Bronchial epithelial cell (primary cell): ENCODE measurements around the gene TAF3. TPM values are rescaled to one million over a fixed set of nuclear protein-coding genes. Genes with fewer than 3 reads are reported as not detected.

ENCODE experiments used
- DNase-seq: peaks from one replicate; pipeline ENCODE4 v3.0.0-alpha.2; 2010; ENCODE audit warnings: low read depth
- FAIRE-seq: peaks from 2 replicates; lab custom pipeline; 2011; peaks lifted over from hg19 to GRCh38; lab: Jason Lieb, UNC
- H3K27me3 ChIP-seq: 2 replicates; pipeline ENCODE4 v1.5.1; 2011; ENCODE audit warnings: low read length; ENCODE audit not compliant: control insufficient read depth, insufficient read depth
- H3K36me3 ChIP-seq: 2 replicates; pipeline ENCODE4 v1.5.1; 2011; ENCODE audit warnings: low read length; ENCODE audit not compliant: control insufficient read depth, insufficient read depth
- H3K4me3 ChIP-seq: 2 replicates; pipeline ENCODE4 v1.5.1; 2011; ENCODE audit warnings: mild to moderate bottlenecking, low read depth, low read length, control low read depth
- total RNA-seq: library from RNA; depleted of rRNA; stranded (reverse); fragments of >200 nt; gene quantifications from 2 replicates; pipeline ENCODE4 v1.2.1, GENCODE V29; 2014
- TF ChIP-seq, protein P1 (sequence below): IDR thresholded peaks from 2 replicates; pipeline ENCODE4 v1.5.1; 2011; ENCODE audit warnings: mild to moderate bottlenecking, moderate library complexity, low read length, control low read depth, inconsistent platforms; ENCODE audit not compliant: insufficient read depth, severe bottlenecking

Gene TAF3
- total RNA-seq, 1 donor from 2014 or later: 1.3 TPM

DNA sequence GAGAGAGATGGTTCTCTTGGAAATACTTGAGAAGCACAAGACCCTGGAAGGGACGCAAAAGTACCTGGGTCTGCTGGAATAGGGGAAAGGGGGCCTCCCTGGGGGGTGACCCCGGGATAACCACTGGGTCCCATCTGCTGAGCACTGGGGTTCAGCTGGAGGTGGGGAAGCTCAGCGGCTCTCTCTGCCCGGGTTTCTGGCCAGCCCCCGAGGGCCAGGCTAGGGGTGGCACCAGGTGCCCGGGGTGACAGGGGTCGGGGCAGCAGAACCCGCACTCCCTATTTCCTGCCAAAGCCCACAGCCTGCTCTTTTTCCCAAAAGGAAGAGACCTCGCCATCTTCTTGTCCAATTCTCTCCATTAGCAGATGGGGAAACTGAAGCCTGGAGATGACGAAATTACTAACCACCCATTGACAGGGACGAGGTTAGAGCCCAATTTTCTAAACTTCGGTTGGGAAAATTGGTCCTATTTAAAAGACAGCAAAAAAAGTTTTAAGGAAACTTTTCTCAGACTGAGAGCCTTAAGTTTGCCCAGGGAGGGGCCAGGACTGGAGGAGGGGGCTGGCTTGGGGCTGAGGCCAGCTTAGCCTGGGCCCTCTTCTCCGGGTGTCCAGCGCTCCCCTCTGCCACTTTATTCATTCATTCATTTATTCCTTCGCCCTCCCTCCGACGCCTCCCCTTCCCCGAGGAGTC lies 218.3 kb downstream of the TAF3 start:
- H3K27me3 ChIP-seq: peaks cover 61% of the 10 kb centered on the region
- no peak overlapping the region for H3K4me3 ChIP-seq
- no peak for FAIRE-seq
- TF ChIP-seq, protein P1, sequence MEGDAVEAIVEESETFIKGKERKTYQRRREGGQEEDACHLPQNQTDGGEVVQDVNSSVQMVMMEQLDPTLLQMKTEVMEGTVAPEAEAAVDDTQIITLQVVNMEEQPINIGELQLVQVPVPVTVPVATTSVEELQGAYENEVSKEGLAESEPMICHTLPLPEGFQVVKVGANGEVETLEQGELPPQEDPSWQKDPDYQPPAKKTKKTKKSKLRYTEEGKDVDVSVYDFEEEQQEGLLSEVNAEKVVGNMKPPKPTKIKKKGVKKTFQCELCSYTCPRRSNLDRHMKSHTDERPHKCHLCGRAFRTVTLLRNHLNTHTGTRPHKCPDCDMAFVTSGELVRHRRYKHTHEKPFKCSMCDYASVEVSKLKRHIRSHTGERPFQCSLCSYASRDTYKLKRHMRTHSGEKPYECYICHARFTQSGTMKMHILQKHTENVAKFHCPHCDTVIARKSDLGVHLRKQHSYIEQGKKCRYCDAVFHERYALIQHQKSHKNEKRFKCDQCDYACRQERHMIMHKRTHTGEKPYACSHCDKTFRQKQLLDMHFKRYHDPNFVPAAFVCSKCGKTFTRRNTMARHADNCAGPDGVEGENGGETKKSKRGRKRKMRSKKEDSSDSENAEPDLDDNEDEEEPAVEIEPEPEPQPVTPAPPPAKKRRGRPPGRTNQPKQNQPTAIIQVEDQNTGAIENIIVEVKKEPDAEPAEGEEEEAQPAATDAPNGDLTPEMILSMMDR: no peak
- DNase-seq: no peak
- no peaks in the 10 kb centered on the region for H3K36me3 ChIP-seq

DNA sequence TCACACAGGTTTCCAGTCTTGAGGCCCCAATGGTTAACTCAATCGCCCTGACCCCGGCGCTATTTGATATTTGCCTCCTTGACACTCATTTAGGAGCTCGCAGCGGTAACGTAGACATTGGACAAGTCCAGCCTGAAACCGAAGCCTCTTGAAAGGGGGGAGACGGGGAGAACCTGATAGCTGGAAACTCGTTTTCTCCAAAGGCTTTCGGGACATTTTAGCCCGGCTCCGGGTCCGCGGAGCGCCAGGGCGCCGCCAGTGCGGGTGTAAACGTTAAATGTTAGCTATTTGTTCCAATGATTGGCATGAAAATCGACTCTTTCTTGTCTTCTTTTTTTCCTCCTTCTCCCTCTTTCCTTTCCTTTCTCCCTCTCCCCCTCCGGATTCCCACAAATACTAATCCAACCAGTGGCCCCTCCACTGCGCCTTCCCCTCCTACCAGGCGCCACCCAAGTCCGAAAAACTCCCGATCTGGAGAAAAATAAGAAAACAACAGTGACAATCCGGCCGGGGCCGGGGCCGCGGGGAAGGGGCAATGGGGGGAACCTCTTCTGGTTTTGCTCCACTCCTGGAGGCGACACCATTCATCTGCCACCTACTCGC lies 219.0 kb downstream of the TAF3 start:
- no peak overlapping the region for H3K4me3 ChIP-seq
- H3K36me3 ChIP-seq: no peaks in the 10 kb centered on the region
- H3K27me3 ChIP-seq: peaks cover 67% of the 10 kb centered on the region
- FAIRE-seq (no peak), DNase-seq (no peak)
- TF ChIP-seq, protein P1: no peak

DNA sequence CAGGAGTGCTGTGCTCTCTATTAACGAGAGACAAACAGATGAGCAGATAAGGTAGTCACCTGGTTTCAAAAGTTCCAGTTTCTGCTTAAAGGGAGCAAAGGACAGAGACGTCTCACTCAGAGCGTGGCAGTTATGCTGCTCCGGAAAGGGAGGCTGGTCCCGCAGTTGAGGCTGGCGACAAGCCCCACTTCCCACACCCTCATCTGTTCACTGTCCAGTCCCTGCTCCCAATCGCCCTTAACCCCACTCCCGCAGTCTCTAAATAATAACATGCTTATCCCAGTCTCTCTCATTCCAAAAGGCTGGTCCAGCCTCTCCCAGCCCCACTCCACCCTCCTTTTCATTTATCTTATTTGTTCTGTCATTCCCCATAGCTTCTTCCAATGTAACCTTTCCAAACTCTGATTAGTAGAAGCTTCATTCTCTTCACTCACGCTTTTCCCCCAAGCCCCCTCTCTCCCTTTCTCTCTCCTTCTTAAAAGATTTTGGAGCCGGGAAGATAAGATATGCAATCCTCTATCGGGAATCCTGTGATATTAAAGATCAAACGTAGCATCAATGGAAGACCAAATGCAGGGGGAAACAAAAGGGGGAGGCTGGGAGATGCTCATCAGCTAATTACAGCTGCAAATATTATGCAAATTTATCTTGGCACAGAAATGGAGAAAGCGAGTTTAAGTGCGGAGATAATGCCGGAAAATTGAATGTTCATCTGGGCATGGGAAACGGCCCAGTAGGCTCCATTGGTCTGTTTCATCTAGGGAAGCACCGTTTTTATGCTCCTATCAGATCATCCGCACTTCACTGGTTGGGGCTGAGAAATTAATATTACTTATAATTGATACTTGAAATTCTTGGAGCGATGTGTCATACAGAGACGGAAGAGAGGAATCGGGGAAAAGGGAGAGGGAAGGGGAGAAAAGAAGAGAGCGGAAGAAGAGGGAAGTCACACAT lies 219.9 kb downstream of the TAF3 start:
- DNase-seq (no peak), FAIRE-seq (no peak)
- Histone ChIP-seq H3K4me3 (no peak overlapping the region), H3K36me3 (no peaks in the 10 kb centered on the region), H3K27me3 (peaks cover 74% of the 10 kb centered on the region)
- TF ChIP-seq, protein P1: no peak

DNA sequence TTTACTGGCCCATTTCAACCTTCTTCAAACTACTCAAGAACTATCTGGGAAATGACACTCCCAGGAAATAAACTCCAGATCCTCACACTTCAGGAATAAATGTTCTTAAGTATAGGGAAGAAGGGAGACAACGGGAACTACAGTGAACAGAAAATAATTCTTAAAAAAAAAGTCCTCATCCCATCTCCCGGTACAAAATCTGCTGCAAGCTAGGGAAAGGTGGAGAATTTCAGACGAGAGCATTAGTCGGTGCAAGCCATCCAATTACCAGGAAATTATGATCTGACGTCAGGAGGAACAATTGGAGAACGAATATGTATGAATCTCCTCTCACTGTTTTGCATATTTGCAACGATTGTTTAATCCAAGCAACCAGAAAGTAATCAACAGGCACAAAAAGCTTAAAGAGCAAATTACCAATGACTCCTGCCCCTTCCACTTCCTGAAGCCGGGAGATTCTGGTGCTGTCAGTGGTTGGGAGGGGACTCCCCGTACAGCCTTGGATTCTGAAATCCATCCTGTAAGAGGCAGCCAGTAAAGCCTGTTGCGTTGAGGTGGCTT lies 221.1 kb downstream of the TAF3 start:
- Histone ChIP-seq H3K4me3 (no peak overlapping the region), H3K36me3 (no peaks in the 10 kb centered on the region), H3K27me3 (peaks cover 73% of the 10 kb centered on the region)
- TF ChIP-seq, protein P1: no peak
- DNase-seq (no peak), FAIRE-seq (no peak)

DNA sequence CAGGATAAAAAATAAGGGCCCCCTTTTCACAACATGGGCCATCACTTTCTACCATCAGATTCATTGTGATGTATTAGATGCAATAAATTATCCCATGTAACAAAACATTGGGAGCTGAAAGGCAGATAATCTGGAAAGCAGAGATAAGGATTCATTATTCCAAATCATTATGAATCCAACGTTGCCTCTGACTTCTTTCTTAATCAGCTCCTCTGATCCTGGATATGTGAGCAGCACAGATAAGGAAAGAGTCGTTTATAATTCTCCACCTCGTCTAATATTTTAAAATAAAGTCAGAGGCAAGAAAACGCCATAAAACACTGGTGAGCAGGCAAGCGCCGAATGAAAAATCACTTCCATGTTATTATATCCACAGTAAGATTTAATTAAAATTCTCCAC lies 222.3 kb downstream of the TAF3 start:
- no peaks in the 10 kb centered on the region for H3K36me3 ChIP-seq
- TF ChIP-seq, protein P1: no peak
- H3K4me3 ChIP-seq: no peak overlapping the region
- FAIRE-seq: no peak
- peaks cover 76% of the 10 kb centered on the region for H3K27me3 ChIP-seq
- no peak for DNase-seq
